Neural cell (in vitro differentiated cells): ENCODE results near the gene UQCRH. TPM values are rescaled to one million over a fixed set of nuclear protein-coding genes. Genes with fewer than 3 reads are reported as not detected.

ENCODE experiments used
- H2AFZ ChIP-seq: fragments of 200-600, 300-800 bp; sonication (generic), shearing (Covaris generic); 2 replicates; pipeline ENCODE4 v1.6.0; 2014; ENCODE audit warnings: low read depth, mild to moderate bottlenecking, antibody characterized with exemption, low read length, moderate library complexity
- H3F3A ChIP-seq: fragments of 200-600 bp; shearing (Covaris generic); 2 replicates; pipeline ENCODE4 v1.6.1; 2016; ENCODE audit warnings: mild to moderate bottlenecking, moderate library complexity, mixed read lengths, antibody characterized with exemption, low read length; ENCODE audit not compliant: insufficient read depth, poor library complexity, severe bottlenecking
- H3K27ac ChIP-seq: fragments of 200-600, 300-800 bp; sonication (generic), shearing (Covaris generic); 2 replicates; pipeline ENCODE4 v1.5.1; 2014; ENCODE audit warnings: mild to moderate bottlenecking, low read length, moderate library complexity
- H3K27me3 ChIP-seq: fragments of 300-800, 200-600 bp; sonication (generic), shearing (Covaris generic); 2 replicates; pipeline ENCODE4 v1.6.0; 2014; ENCODE audit warnings: mild to moderate bottlenecking, low read depth, low read length, moderate library complexity; ENCODE audit not compliant: insufficient read depth
- H3K36me3 ChIP-seq: fragments of 300-800, 200-600 bp; sonication (generic), shearing (Covaris generic); 2 replicates; pipeline ENCODE4 v1.5.1; 2014; ENCODE audit warnings: mild to moderate bottlenecking, antibody characterized with exemption, low read length, moderate library complexity; ENCODE audit not compliant: insufficient read depth
- H3K4me2 ChIP-seq: fragments of 300-800, 200-600 bp; sonication (generic), shearing (Covaris generic); 2 replicates; pipeline ENCODE4 v1.6.0; 2014; ENCODE audit warnings: mild to moderate bottlenecking, low read length
- H3K4me3 ChIP-seq: fragments of 300-800, 200-600 bp; sonication (generic), shearing (Covaris generic); 2 replicates; pipeline ENCODE4 v1.5.1; 2014; ENCODE audit warnings: mild to moderate bottlenecking, low read length, moderate library complexity
- H3K79me2 ChIP-seq: fragments of 200-600 bp; shearing (Covaris generic); replicated peaks from 2 replicates; pipeline ENCODE4 v1.6.0; 2014; ENCODE audit warnings: mild to moderate bottlenecking, low read length, moderate library complexity; ENCODE audit not compliant: insufficient read depth
- H3K9ac ChIP-seq: fragments of 300-800, 200-600 bp; sonication (generic), shearing (Covaris generic); 2 replicates; pipeline ENCODE4 v1.6.1; 2016; ENCODE audit warnings: mild to moderate bottlenecking, low read length, mixed read lengths
- H3K9me2 ChIP-seq: fragments of 200-600 bp; shearing (Covaris generic); 2 replicates; pipeline ENCODE4 v1.6.1; 2016; ENCODE audit warnings: mild to moderate bottlenecking, low read length, mixed read lengths; ENCODE audit not compliant: insufficient read depth
- H3K9me3 ChIP-seq: fragments of 200-600, 300-800 bp; sonication (generic), shearing (Covaris generic); 2 replicates; pipeline ENCODE4 v1.6.1; 2016; ENCODE audit warnings: mild to moderate bottlenecking, mixed run types, low read length, moderate library complexity, mixed read lengths
- H4K20me1 ChIP-seq: fragments of 200-600 bp; shearing (Covaris generic); 2 replicates; pipeline ENCODE4 v1.6.1; 2016; ENCODE audit warnings: mild to moderate bottlenecking, mixed run types; ENCODE audit not compliant: insufficient read depth
- EP300 ChIP-seq: fragments of 450-650 bp; conservative IDR thresholded peaks from 2 replicates; pipeline ENCODE4 v1.6.1; 2014; ENCODE audit warnings: antibody characterized with exemption, mild to moderate bottlenecking, moderate library complexity; ENCODE audit not compliant: poor library complexity, severe bottlenecking
- EZH2 ChIP-seq: fragments of 200-600, 300-800 bp; shearing (Covaris generic), sonication (generic); IDR thresholded peaks from 2 replicates; pipeline ENCODE4 v1.6.1; 2014; ENCODE audit warnings: antibody characterized with exemption, low read length, borderline replicate concordance, mild to moderate bottlenecking; ENCODE audit not compliant: insufficient read depth, poor library complexity, severe bottlenecking
- MXI1 ChIP-seq: fragments of 450-650 bp; conservative IDR thresholded peaks from 2 replicates; pipeline ENCODE4 v1.6.1; 2014; ENCODE audit warnings: antibody characterized with exemption, mild to moderate bottlenecking; ENCODE audit not compliant: poor library complexity, severe bottlenecking
- POLR2AphosphoS5 ChIP-seq: IDR thresholded peaks from 2 replicates; pipeline ENCODE4 v1.6.1; 2012
- RAD21 ChIP-seq: fragments of 450-650 bp; conservative IDR thresholded peaks from 2 replicates; pipeline ENCODE4 v1.6.1; 2014; ENCODE audit warnings: antibody characterized with exemption, mild to moderate bottlenecking, moderate library complexity
- SMC3 ChIP-seq: fragments of 450-650 bp; conservative IDR thresholded peaks from 2 replicates; pipeline ENCODE4 v1.6.1; 2014; ENCODE audit warnings: antibody characterized with exemption, mild to moderate bottlenecking, moderate library complexity; ENCODE audit not compliant: poor library complexity
- TAF1 ChIP-seq: IDR thresholded peaks from 2 replicates; pipeline ENCODE4 v1.6.1; 2012; ENCODE audit warnings: low read depth
- polyA plus RNA-seq: library from polyadenylated mRNA; depleted of rRNA; stranded (reverse); fragments of >200 nt; gene quantifications from 2 replicates; pipeline ENCODE4 v1.2.3, GENCODE V29; 2014
- TF ChIP-seq, protein P1 (sequence below): IDR thresholded peaks from 2 replicates; pipeline ENCODE4 v1.6.1; 2012; ENCODE audit warnings: borderline replicate concordance
- TF ChIP-seq, protein P2 (sequence below): fragments of 450-650 bp; IDR thresholded peaks from 2 replicates; pipeline ENCODE4 v1.5.1; 2014; ENCODE audit warnings: antibody characterized with exemption, mild to moderate bottlenecking, moderate library complexity; ENCODE audit not compliant: poor library complexity, severe bottlenecking

The UQCRH gene
- polyA plus RNA-seq, 1 donor from 2014 or later, result 1,272 TPM

DNA sequence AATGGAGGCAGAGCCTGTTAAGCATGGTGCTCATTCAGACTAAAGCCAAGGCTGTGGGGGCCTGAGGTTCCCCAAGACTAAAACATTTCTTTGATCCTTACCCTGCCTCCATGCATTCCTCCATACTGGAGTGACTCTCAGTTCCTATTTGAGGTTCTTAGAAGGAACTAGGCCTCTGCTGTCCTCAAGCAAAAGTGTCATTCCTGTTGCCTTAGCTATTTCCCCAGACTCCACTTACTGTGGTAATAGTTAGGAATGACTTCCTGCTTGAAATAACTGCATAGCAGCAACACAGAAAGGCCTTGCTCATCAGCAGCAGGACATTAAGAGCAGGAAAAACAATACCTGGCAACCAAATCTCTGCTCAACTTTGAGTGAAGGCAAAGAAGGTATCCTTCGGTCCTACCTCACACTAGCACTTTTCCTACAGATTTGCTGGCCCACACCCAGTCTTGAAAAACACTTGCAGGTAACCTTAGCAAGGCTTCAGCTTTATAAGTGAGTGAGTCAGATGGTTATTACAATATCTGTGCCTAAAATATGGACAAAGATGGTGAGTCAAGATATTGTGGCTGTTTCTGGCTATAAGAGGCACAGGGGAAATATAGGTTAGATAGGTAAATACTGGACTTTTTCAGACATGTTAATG, 14.9 kb upstream of the UQCRH start (continued):
- TF ChIP-seq SMC3, result no peak

DNA sequence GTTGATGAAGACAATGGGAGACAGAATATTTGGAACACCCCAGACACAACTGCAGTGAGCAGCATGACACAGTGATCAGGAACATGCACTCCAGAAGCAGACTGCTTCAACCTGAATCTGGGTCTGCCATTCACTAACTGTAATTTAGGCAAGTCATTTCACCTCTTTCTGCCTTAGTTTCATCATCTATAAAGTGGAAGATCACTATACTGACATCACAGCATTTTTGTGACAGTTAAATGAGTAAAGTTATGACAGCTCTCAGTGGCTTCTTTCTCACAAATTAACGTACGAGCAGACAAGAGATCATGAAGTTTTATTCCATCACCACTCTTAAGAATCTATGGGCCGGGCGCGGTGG, 14.4 kb upstream of the UQCRH start:
- peaks cover 5% of the 10 kb centered on the region for H3K36me3 ChIP-seq
- H3K4me2 ChIP-seq, result no peak overlapping the region

DNA sequence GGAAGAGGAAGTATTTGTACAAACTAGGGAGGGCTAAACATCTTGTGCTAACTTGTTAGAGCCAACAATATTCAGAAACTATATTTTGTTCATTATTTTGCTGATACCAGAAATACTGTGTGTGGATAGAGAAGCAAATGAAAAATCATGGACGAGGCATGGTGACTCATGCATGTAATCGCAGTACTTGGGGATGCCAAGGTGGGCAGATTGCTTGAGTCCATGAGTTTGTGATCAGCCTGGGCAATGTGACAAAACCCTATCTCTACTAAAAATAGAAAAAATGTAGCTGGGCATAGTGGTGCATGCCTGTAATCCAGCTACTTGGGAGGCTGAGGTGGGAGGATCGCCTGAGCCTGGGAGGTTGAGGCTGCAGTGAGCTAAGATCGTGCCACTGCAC, 13.5 kb upstream of the UQCRH start:
- peaks cover 5% of the 10 kb centered on the region for H3K36me3 ChIP-seq

More for the DNA sequence above, 14.4 kb upstream of the UQCRH start:
- Histone ChIP-seq H3K9ac (no peak overlapping the region), H3K9me3 (no peaks in the 10 kb centered on the region), H3K4me3 (no peak overlapping the region), H3K9me2 (no peaks in the 10 kb centered on the region), H2AFZ (no peak overlapping the region), H3K27me3 (no peaks in the 10 kb centered on the region), H4K20me1 (no peaks in the 10 kb centered on the region), H3K79me2 (no peaks in the 10 kb centered on the region), H3F3A (no peaks in the 10 kb centered on the region), H3K27ac (no peak overlapping the region)
- TF ChIP-seq EP300 (no peak), SMC3 (no peak), RAD21 (no peak), TAF1 (no peak), POLR2AphosphoS5 (no peak), MXI1 (no peak), EZH2 (no peak)
- TF ChIP-seq, protein P1, sequence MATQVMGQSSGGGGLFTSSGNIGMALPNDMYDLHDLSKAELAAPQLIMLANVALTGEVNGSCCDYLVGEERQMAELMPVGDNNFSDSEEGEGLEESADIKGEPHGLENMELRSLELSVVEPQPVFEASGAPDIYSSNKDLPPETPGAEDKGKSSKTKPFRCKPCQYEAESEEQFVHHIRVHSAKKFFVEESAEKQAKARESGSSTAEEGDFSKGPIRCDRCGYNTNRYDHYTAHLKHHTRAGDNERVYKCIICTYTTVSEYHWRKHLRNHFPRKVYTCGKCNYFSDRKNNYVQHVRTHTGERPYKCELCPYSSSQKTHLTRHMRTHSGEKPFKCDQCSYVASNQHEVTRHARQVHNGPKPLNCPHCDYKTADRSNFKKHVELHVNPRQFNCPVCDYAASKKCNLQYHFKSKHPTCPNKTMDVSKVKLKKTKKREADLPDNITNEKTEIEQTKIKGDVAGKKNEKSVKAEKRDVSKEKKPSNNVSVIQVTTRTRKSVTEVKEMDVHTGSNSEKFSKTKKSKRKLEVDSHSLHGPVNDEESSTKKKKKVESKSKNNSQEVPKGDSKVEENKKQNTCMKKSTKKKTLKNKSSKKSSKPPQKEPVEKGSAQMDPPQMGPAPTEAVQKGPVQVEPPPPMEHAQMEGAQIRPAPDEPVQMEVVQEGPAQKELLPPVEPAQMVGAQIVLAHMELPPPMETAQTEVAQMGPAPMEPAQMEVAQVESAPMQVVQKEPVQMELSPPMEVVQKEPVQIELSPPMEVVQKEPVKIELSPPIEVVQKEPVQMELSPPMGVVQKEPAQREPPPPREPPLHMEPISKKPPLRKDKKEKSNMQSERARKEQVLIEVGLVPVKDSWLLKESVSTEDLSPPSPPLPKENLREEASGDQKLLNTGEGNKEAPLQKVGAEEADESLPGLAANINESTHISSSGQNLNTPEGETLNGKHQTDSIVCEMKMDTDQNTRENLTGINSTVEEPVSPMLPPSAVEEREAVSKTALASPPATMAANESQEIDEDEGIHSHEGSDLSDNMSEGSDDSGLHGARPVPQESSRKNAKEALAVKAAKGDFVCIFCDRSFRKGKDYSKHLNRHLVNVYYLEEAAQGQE, result no peak
- TF ChIP-seq, protein P2, sequence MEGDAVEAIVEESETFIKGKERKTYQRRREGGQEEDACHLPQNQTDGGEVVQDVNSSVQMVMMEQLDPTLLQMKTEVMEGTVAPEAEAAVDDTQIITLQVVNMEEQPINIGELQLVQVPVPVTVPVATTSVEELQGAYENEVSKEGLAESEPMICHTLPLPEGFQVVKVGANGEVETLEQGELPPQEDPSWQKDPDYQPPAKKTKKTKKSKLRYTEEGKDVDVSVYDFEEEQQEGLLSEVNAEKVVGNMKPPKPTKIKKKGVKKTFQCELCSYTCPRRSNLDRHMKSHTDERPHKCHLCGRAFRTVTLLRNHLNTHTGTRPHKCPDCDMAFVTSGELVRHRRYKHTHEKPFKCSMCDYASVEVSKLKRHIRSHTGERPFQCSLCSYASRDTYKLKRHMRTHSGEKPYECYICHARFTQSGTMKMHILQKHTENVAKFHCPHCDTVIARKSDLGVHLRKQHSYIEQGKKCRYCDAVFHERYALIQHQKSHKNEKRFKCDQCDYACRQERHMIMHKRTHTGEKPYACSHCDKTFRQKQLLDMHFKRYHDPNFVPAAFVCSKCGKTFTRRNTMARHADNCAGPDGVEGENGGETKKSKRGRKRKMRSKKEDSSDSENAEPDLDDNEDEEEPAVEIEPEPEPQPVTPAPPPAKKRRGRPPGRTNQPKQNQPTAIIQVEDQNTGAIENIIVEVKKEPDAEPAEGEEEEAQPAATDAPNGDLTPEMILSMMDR, result no peak

More for the DNA sequence above, 13.5 kb upstream of the UQCRH start:
- Histone ChIP-seq H3K9me3 (no peaks in the 10 kb centered on the region), H3K79me2 (no peaks in the 10 kb centered on the region), H3K9ac (no peak overlapping the region), H3F3A (no peaks in the 10 kb centered on the region), H2AFZ (no peak overlapping the region), H3K4me3 (no peak overlapping the region), H3K27ac (no peak overlapping the region), H3K27me3 (no peaks in the 10 kb centered on the region), H3K4me2 (no peak overlapping the region), H3K9me2 (no peaks in the 10 kb centered on the region), H4K20me1 (no peaks in the 10 kb centered on the region)
- TF ChIP-seq EP300, result no peak
- no peak for TF ChIP-seq EZH2
- TF ChIP-seq, protein P2, result no peak
- no peak for TF ChIP-seq RAD21
- TF ChIP-seq, protein P1, result no peak
- TF ChIP-seq POLR2AphosphoS5, result no peak
- TF ChIP-seq MXI1, result no peak
